HG02642 (cell line): ENCODE measurements around the gene ENOX1.

Experiments
- ATAC-seq: cut with Tn5 transposase; IDR thresholded peaks from one replicate; pipeline ENCODE4 v1.9.1; 2021; ENCODE audit warnings: mild to moderate bottlenecking; ENCODE audit not compliant: unreplicated experiment, poor library complexity

The ENOX1 gene

DNA sequence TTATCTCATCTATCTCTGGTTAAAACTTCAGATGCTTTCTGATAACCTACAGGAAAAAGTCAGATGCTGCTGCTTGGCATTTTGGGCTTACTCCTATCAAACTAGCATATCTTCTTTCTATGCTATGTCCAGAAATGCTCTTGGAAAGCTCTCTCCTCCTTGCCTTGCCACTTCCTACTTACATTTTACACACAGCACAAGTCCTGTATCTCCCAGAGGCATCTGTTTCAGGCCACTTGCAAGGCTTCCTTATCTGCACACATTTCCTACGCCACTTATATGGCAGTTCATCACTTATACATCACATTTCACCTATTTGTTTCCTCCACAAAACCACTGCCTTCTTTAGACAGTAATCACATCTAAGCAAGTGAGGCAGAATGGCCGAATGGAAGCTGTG, 543.1 kb downstream of the ENOX1 start:
- ATAC-seq, result no peak

- ATAC-seq, result no peak
These were observed 544.7 kb downstream of the ENOX1 start for GRCh38 chr13:43242040-43242439.

DNA sequence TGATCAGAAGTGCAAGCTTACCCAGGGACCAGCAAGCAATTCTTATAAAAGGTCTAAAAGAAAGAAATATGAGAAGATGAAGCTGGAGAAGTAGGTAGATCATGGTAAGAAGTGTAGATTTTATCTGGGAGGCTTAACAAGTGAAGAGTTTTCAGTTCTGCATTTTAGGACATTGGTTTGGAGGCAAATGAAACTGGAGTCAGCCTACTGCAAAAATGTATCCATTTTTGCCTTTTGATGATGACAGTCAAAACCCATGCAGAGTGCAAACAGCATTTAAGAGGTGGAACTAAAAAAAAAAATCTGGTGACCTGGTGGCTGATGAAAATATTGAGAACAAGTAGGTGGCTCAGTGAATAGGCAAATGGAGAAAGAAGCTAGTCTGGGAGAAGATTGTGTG, 546.5 kb downstream of the ENOX1 start:
- peak; percentile 80 for ATAC-seq

- ATAC-seq, result no peak
These were observed 547.4 kb downstream of the ENOX1 start for GRCh38 chr13:43239275-43239840.

DNA sequence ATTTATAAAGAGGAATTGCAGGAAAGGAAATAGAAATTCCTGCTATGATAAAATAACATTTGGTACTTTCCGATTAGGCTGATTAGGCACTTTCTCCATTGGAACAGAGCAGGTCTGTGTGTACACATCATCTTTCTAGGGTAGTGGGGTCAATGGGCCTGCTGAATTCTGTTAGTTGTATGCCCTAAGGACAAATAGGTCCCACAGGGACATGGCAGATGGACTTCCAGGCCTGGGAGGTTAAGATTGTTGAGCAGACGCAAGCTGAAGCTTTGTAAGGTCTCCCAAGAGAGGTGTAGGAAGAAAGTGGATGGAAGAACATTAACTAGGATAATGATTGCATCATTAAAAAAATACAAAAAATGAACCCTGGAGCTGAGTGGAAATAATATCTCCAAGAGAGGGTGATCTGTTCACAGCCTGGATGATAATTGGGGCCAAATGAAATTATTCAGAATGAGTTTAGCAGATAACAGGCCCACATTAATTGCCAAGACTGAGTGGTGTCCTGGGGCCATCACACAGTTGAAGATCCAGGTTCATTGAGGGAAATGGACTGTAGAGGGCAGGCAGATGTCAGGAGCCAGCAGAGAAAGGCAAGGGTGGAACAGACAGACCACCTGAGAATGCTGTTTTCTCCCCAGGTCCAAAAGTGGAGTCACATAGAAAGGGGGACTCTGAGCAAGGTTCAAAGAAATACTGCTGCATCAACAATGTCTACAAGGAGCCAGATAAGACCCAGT, 548.3 kb downstream of the ENOX1 start:
- ATAC-seq, result no peak

DNA sequence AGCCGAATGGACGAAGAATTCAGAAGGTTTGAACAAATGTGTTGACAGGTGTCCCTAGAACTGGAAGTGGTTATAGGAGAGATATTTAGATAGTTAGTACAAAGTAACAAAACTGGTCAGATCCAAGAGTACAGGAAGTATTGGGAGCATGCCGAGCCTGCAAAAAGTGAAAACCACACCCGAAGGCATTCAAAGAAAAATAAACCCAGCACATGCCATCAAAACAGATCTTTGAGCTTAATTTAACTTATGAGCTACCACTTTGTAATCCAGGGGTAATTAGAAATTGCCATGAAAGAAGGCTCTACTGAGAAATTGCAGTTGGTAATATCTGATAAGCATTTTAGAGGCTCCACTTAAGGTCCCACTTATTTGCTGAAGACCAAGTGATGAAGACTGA, 549.2 kb downstream of the ENOX1 start:
- no peak for ATAC-seq

DNA sequence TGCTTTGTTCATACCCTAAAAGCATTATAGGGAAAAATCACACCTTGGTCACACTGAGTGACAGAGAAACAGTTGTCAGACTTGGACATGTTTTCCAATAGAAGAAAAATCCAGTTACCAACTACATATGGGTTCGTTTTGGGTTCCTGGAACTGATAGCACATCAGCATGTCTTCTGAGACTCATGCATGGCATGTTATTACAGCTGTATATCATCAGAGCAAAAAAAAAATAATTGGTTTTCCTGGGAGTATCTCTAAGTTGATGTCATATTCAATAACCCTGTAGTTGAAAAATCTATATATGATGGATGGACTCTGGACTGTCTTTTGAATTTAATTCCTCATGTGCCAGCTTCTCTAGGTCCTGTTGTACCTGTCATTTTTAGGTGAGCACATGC, 551.7 kb downstream of the ENOX1 start:
- ATAC-seq, result no peak

- no peak for ATAC-seq
These were observed 553.9 kb downstream of the ENOX1 start for GRCh38 chr13:43232873-43233265.

DNA sequence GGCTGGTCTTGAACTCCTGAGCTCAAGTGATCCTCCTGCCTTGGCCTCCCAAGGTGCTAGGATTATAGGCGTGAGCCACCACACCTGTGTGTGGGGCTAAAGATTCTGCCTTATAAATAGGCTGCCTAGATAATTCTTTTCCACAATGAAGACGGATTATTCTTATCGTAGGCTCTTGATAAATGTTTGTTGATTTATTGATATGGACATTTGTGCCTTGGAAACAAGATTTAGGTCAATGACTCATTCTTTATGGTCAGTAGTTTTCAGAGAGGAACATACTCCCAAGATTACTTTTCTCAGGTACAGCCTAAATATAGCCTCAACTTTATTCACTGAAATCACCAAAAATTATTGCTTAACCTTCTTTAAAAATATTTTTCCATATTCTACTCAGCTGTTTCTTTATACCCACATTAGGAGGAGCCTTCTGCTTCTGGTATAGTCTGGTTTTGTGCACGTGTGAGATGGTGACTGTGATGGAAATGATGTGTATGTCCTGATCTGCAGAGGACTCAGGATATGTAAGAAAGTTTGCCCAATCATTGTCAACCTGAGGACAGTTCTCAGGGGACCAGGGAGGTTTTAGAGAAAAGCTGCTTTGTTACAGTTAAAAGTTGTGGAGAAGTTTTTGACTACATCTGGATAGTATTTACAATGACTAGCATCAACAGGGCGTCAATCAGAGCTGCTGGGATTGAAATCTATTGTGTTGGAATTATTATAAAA, 554.5 kb downstream of the ENOX1 start:
- ATAC-seq, result no peak

DNA sequence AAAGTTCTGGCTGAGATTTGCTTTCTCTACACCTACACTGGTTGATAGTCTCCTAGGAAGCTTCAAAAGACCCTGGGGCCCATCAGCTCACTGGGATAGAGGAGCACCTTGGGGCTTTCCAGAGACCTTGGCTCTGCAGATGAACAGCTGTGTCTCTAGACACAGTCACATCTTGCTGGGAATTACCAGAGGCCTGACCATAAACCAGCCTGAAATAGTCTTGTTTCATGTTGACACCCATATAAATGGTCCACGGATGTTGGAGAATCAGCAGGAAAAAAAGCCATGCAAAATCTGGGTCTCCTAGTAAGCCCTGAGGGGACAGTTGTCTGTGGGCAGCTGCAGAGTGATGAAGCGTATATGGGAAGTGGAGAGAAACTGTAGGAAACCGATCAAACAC, 555.8 kb downstream of the ENOX1 start:
- no peak for ATAC-seq

DNA sequence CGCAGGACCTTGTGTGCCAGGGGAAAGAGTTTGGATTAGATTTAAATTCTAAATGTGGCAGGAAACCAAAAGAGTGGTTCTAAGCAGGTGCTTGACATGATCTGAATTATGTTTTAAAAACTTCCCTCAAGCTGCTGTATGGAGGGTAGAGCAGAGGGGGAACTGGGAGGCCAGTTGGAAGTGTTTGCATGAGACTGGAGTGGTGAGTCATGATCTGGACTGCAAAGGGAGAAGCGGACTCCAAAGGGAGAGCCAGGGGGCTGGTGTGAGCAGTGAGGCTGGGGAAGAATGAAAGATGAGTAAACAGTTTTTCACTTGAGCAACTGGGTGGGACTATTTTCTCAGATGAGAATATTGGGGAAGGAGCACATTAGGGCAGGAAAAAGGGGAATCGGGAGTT, 557.3 kb downstream of the ENOX1 start:
- no peak for ATAC-seq

DNA sequence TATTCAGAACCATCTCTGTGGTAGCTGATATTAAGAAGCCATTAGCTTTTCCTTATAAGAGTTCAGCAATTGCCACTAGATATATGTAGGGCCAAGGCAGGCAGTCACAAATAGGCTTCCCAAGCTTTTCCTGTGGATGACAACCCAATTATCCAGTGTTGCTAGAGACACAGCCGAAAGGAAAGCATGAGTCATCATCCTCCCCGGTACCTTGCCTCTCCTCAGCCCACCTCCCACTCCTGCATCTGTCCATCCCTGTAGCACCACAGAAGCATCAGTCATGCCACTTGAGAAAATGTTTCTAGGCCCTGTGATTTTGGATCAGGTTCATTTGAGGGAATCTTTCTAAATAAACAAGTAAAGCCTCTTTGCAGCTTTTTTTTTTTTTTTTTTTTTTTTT, 559.1 kb downstream of the ENOX1 start:
- ATAC-seq, result no peak

DNA sequence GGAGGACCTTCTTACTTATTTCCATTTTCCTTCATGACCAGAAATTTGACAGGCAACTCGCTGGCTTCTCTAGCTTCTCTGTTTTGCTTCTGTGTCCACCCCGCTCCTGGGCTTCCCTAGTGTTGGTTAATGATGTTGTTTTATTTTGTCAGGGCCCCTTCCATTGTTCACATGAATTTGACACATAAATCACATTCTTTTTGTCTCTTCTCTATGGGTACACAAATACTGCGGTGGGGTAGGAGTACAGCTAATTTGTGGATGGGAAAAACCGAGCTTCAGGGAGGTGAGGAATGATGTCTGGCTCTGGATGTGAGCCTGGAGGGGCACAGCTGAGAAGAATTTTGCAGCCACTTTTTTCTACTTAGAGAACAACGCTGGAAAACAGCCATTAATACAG, 563.6 kb downstream of the ENOX1 start:
- ATAC-seq, result no peak

GRCh38 chr13:43222086-43222485, 564.7 kb downstream of the ENOX1 start:
- no peak for ATAC-seq

- ATAC-seq, result no peak
These were observed 565.2 kb downstream of the ENOX1 start for GRCh38 chr13:43221611-43222010.

DNA sequence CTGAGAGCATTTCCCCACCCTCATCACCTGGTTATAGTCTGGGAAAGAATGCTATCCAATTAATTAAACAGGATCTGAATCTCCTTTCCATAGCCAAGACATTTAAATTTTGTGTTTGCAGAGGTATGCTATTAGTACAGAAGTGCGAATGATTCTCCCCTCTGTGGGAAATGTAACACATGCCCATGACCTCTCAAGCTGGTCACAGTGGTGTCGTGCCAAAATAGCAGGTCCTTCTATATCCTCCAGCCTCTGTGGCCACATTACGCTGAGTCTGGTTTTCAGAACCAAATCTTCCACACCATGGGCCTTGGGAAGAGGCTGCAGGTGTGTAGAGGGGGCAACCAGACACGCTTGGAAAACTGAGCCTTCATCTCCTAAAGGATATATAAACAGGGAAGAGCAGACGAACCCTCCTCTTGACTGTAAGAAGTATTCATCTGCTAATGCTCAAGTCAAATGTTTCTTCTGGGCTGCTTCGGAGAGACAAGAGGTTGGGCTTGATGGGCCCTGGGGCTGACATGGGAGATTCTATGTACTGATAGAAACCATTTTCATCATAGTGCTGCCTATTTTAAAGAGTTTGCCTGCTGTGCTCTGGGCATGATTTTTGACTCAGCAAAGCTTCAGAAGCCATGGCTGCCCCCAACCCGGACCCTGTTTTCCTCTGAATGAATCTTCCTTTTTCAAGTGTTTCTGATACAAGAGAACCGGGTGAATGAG, 565.7 kb downstream of the ENOX1 start:
- no peak for ATAC-seq

DNA sequence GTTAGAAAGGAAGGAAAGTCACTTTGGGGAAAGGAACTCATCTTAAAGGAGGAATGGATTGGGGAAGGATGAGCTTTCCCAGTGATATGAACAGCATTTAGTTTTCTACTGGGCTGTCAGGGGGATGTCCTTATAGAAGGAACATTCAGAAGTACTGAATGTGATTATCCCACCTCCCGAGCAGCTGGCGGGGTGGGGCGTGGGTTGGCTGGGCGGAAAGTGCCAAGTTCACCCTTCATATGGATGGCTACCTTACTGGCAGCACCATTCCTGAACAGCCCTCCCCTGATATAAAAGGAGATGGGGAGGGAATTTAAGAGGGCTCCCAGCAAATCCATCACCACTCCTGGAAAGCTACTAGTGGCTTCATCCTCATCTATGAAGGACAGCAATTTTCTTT, 572.6 kb downstream of the ENOX1 start:
- ATAC-seq, result no peak

GRCh38 chr13:43206838-43207237, 579.9 kb downstream of the ENOX1 start:
- ATAC-seq, result no peak

DNA sequence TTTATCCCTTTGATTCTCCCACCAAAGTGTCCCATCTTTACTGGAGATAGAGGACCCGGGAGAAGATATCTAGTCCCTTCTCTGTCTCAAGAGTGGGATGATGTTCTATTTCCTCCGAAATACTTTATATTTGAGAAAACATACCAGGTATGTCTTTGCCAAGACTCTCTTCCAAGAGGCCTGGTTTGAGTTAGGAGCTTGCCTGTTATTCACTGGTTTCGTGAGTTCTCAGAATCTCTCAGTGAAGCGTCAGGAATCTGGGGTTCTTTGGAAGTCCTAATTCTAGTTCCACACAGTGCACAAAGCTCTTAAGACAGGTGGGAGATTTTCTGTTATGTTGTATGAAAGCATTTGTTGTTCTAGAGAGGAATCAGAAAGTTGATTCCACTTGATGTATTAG, 581.4 kb downstream of the ENOX1 start:
- ATAC-seq, result no peak

DNA sequence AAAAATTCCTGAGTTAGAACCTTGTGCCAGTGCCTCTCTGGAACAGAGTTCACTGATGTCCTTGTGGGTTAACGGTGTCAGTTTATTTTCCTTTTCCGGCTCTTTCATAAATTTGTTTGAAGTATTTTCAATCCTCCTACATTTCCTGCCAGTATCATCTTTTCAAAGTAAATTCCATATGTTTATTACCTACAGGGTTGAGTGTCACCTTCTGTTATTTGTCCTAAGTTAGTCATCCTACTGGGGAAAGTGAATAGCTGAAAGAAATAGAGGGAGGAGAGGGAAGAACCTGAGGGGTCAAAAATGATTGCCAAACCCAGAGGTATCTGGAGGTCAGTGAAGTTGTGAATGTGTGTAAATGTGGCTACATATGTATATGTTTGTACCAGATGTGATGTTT, 582.2 kb downstream of the ENOX1 start:
- ATAC-seq, result no peak

GRCh38 chr13:43203781-43204180, 583.0 kb downstream of the ENOX1 start:
- ATAC-seq, result no peak
